Suprapubic skin (tissue), 4 donors: ENCODE data around the gene ABCD3. TPM values are rescaled to one million over a fixed set of nuclear protein-coding genes. Genes with fewer than 3 reads are reported as not detected.
A peak's percentile ranks its signal among the peaks of the same experiment; 100 is the strongest.
"Not testable (repeated sequence)": the region's sequence is repeated elsewhere in the genome, so short reads cannot be mapped to it uniquely, and the experiment has no call there.

Experiments used
- DNase-seq, 2 donors: peaks; one replicate each; pipeline ENCODE4 v3.0.0-alpha.2; 2019; ENCODE audit warnings: low spot score in 2 of 2
- H3K27ac ChIP-seq: fragments of 200-600 bp; sonication (generic); one replicate; pipeline ENCODE4 v1.5.1; 2019
- H3K27me3 ChIP-seq: fragments of 200-600 bp; sonication (generic); one replicate; pipeline ENCODE4 v1.5.1; 2019
- H3K36me3 ChIP-seq: fragments of 200-600 bp; sonication (generic); one replicate; pipeline ENCODE4 v1.5.1; 2019
- H3K4me1 ChIP-seq: fragments of 200-600 bp; sonication (generic); one replicate; pipeline ENCODE4 v1.5.1; 2019
- H3K4me3 ChIP-seq: fragments of 200-600 bp; sonication (generic); one replicate; pipeline ENCODE4 v1.5.1; 2019; ENCODE audit warnings: mild to moderate bottlenecking
- H3K9me3 ChIP-seq: fragments of 200-600 bp; sonication (generic); one replicate; pipeline ENCODE4 v1.5.1; 2019
- EP300 ChIP-seq: sonication (generic); formaldehyde crosslinking; IDR thresholded peaks from one replicate; pipeline ENCODE4 v1.6.1; 2017; ENCODE audit warnings: antibody characterized with exemption
- POLR2A ChIP-seq, 2 donors: fragments of 450-650 bp; IDR thresholded peaks; one replicate each; pipeline ENCODE4 v1.6.1; 2017; ENCODE audit warnings: antibody characterized with exemption in 2 of 2, mild to moderate bottlenecking in 2 of 2, moderate library complexity in 2 of 2
- POLR2AphosphoS5 ChIP-seq, 3 donors: sonication (generic); formaldehyde crosslinking; IDR thresholded peaks; one replicate each; pipeline ENCODE4 v1.6.1; 2017; ENCODE audit warnings: antibody characterized with exemption in 3 of 3
- WGBS: methylation state at CpG from one replicate; pipeline ENCODE4 v1.1.5; 2018; 5-methylcytosine and 5-hydroxymethylcytosine counted together
- total RNA-seq, 4 donors: library from RNA; depleted of rRNA; stranded (reverse); fragments of >200 nt; gene quantifications; one replicate each; pipeline ENCODE4 v1.1.0, GENCODE V29; 2016
- TF ChIP-seq, protein P1 (sequence below), 2 donors: fragments of 200-600 bp in 1 of 2; fragments of 450-650 bp in 1 of 2; sonication (generic) in 1 of 2; IDR thresholded peaks; one replicate each; pipeline ENCODE4 v1.5.1; 2016 to 2019; ENCODE audit warnings: antibody characterized with exemption in 2 of 2, mild to moderate bottlenecking in 1 of 2, moderate library complexity in 1 of 2

The ABCD3 gene
- 10 to 100 TPM; 27.6 to 46.5 (median 39.8) TPM for total RNA-seq

DNA sequence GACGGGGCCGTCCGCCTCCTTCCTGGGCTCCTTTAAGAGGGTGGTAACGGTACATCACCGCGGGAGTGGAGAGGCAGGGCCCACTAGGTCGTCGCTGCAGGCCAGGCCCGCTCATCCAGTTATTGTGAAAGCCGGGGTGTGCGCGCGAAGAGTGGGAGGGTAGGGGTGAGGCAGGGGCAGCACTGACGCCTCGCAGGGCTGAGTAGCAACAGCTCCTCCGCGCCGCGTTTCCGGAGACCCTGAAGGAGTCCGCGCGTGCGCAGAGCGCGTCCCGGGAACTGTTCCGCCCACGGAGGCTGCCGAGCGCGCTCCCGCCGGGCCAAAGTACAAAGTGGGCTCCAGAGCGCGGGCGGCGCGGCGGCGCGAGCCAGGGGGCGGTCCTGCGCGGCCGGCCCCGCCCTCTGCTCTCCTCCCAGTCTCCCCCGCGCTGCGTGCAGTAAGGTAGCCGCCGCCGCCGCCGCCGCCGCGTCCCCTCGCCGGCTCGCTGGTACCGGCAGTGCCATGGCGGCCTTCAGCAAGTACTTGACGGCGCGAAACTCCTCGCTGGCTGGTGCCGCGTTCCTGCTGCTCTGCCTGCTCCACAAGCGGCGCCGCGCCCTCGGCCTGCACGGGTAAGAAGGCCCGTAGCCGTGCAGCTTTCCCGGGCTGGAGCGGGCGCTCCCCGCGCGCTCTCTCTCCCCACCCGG lies at the start of gene ABCD3:
Gene ABCD3 (plus strand): TSS at position 412 of the 686 bp plus-strand sequence. CDS start 90 bp downstream, at position 502.
- H3K27ac ChIP-seq: peak within 1 kb of the TSS; percentile 98
- no peaks in the 10 kb centered on the region for H3K9me3 ChIP-seq
- H3K4me3 ChIP-seq: peak within 1 kb of the TSS; percentile 98
- TF ChIP-seq POLR2AphosphoS5 (IDR thresholded peaks at IDR 0.05) (peak in 2 of 3 donors; percentile 80 to 92), POLR2A (IDR thresholded peaks at IDR 0.05) (peak; percentile 3 to 46), EP300 (no peak)
- TF ChIP-seq, protein P1, sequence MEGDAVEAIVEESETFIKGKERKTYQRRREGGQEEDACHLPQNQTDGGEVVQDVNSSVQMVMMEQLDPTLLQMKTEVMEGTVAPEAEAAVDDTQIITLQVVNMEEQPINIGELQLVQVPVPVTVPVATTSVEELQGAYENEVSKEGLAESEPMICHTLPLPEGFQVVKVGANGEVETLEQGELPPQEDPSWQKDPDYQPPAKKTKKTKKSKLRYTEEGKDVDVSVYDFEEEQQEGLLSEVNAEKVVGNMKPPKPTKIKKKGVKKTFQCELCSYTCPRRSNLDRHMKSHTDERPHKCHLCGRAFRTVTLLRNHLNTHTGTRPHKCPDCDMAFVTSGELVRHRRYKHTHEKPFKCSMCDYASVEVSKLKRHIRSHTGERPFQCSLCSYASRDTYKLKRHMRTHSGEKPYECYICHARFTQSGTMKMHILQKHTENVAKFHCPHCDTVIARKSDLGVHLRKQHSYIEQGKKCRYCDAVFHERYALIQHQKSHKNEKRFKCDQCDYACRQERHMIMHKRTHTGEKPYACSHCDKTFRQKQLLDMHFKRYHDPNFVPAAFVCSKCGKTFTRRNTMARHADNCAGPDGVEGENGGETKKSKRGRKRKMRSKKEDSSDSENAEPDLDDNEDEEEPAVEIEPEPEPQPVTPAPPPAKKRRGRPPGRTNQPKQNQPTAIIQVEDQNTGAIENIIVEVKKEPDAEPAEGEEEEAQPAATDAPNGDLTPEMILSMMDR (IDR thresholded peaks at IDR 0.05): no peak
- no peaks in the 10 kb centered on the region for H3K27me3 ChIP-seq
- 1% methylated on average over 17 of the region's 84 CpGs for WGBS
- no peaks in the 10 kb centered on the region for H3K36me3 ChIP-seq
- peaks cover 47% of the 10 kb centered on the region for H3K4me1 ChIP-seq
- peak; percentile 98 for DNase-seq

DNA sequence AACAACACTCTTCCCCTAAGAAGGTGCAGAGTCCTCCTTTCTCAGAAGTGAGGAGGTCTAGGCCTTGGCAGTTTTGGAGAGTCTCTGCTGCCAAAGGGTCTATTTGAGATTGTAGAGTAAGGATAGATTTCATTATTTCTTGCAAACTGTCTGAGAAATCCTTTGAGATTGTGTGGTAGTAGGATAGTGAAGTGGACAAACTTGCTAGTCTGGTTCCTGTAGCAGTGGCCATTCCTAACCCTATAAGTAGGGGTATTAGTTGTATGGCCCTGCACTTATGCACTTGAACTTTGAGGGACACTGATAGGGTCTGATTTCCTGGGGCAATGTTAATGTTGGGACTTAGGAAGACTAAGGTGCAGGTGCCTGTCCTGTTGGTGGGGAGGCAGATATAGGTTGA lies 45.4 kb upstream of the ABCD3 start:
- not testable (repeated sequence) for H3K27ac ChIP-seq, H3K27me3 ChIP-seq, DNase-seq, H3K4me3 ChIP-seq, H3K4me1 ChIP-seq, H3K36me3 ChIP-seq, H3K9me3 ChIP-seq

DNA sequence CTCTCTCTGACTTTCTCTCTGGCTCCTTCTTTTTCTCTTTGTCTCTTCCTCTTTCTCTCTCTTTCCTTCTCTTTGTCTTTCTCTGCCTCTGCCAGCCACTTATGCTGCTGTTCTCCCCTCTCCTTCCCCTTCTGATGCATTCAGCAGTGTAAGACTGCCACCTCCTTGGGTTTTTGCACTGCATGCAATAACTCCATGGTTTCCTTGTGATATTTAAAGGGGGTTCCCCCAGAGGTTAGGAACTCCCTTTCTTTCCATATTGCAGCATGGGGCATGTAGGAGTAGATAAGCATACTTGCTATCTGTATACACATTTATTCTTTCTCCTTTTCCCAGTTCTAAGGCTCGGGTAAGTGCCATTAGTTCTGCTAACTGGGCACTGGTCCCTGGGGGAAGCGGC lies 44.9 kb upstream of the ABCD3 start:
- not testable (repeated sequence) for H3K36me3 ChIP-seq, H3K27me3 ChIP-seq, DNase-seq, H3K4me3 ChIP-seq, H3K9me3 ChIP-seq, H3K4me1 ChIP-seq, H3K27ac ChIP-seq
- whole genome bisulfite sequencing: 75% methylated on average over 2 of the region's 2 CpGs

DNA sequence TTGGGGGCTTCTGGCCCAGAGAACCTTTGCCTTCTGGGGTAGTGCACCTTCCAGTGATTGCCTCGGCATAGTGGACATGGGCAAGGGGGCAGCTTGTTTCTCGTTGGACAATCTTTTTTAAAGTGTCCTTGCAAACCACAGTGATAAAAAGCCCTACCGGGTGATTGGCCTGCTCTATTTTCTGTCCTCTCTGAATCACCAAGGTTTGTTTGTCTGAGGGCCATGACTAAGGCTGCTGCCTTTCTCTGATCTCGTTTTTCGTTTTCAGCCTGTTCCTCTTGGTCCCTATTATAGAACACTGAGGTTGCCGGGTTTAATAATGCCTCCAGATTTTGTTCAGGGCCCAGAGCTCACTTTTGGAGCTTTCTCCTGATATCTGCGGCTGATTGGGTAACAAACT lies 42.5 kb upstream of the ABCD3 start:
- not testable (repeated sequence) for H3K9me3 ChIP-seq, H3K4me3 ChIP-seq, H3K36me3 ChIP-seq, H3K27ac ChIP-seq, H3K27me3 ChIP-seq, H3K4me1 ChIP-seq, DNase-seq
- 90% methylated on average over 7 of the region's 7 CpGs for WGBS

DNA sequence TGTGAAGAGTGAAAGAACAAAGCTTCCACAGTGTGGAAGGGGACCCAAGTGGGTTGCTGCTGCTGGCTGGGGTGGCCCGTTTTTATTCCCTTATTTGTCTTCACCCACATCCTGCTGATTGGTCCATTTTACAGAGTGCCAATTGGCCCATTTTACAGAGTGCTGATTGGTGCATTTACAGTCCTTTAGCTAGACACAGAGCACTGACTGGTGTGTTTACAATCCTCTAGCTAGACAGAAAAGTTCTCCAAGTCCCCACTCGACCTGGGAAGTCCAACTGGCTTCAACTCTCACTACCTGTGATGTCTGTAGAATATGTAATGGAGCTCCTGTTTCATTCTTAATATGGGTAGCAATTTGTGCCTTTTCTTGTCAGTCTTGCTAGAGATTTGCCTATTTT lies 39.7 kb upstream of the ABCD3 start:
- H3K27me3 ChIP-seq, DNase-seq, H3K4me3 ChIP-seq, H3K9me3 ChIP-seq, H3K27ac ChIP-seq, H3K36me3 ChIP-seq: not testable (repeated sequence)
- WGBS: 81% methylated on average over 2 of the region's 2 CpGs
- H3K4me1 ChIP-seq: peaks cover 10% of the 10 kb centered on the region

DNA sequence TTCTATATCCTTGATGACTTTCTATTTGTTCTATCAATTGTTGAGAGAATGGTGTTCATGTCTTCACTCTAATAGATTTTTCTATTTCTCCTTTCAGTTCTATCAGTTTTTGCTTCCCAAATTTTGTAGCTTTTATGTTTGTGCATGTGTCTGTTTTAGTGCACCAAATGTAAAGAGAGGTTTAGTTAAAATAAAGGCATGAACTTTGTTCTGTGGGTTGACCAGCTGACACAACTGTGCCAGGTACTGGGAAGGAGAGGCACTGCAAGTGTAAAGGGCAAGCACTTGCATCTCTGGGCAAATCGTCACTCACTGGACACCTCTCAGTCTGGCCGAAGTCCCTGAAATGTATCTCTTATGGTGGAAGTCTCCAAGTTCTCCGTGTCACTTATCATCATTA lies 38.6 kb upstream of the ABCD3 start:
- TF ChIP-seq POLR2AphosphoS5 (IDR thresholded peaks at IDR 0.05) (no peak), EP300 (no peak), POLR2A (IDR thresholded peaks at IDR 0.05) (no peak)
- TF ChIP-seq, protein P1 (IDR thresholded peaks at IDR 0.05): no peak
- Histone ChIP-seq H3K9me3 (no peaks in the 10 kb centered on the region), H3K27me3 (no peaks in the 10 kb centered on the region), H3K36me3 (no peaks in the 10 kb centered on the region), H3K27ac (no peak overlapping the region), H3K4me1 (peaks cover 12% of the 10 kb centered on the region), H3K4me3 (no peak overlapping the region)
- WGBS: 96% methylated on average over 3 of the region's 3 CpGs
- no peak for DNase-seq

DNA sequence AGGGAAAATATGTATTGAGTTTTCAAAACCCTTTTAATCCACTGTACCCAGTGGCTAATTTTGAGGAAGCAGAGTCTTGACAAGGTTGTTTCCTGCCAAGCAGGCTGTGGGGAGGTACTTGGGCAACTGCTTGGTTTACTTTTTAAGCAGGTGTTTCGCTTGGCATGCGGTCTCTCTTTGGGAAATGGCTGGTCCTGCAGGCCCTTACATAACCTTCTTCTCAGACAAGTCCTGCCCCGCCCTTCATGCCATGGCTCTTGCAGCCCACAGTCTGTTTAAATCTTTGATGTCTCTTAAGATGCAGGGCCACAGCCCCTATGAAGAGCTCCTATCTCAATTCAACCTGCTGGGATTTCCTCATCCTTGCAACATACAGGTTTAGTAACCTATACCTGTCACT lies 36.0 kb upstream of the ABCD3 start:
- H3K36me3 ChIP-seq: no peaks in the 10 kb centered on the region
- no peaks in the 10 kb centered on the region for H3K27me3 ChIP-seq
- TF ChIP-seq POLR2AphosphoS5 (IDR thresholded peaks at IDR 0.05) (no peak), POLR2A (IDR thresholded peaks at IDR 0.05) (no peak), EP300 (no peak)
- TF ChIP-seq, protein P1 (IDR thresholded peaks at IDR 0.05): no peak
- DNase-seq: no peak
- WGBS: 62% methylated on average over 3 of the region's 3 CpGs
- no peaks in the 10 kb centered on the region for H3K9me3 ChIP-seq
- no peak overlapping the region for H3K4me3 ChIP-seq
- H3K4me1 ChIP-seq: peaks cover 17% of the 10 kb centered on the region
- no peak overlapping the region for H3K27ac ChIP-seq
